ENCODE data around the gene CDCP2. TPM values are rescaled to one million over a fixed set of nuclear protein-coding genes. Genes with fewer than 3 reads are reported as not detected.

The CDCP2 gene
- total RNA-seq, 4 donors from 2014 or later: 0.45 TPM; not detected in 3

- Histone ChIP-seq H3K36me3 (no peaks in the 10 kb centered on the region), H3K27ac (no peak overlapping the region), H3K4me3 (replicated peaks in 1 of 3) (no peak overlapping the region), H3K27me3 (no peaks in the 10 kb centered on the region), H3K4me1 (no peaks in the 10 kb centered on the region), H3K9me3 (no peaks in the 10 kb centered on the region)
- WGBS, 2 donors: 83 to 88% methylated on average over 11 to 12 of the region's 15 CpGs
- no peak for DNase-seq
- no peak for TF ChIP-seq POLR2A (IDR thresholded peaks at IDR 0.05)
- TF ChIP-seq CTCF (IDR thresholded peaks at IDR 0.05): no peak
- intact Hi-C loops (cut with DNase I): no loop called here
Observed at GRCh38 chr1:54165146-54165545, 12.3 kb upstream of the CDCP2 start.

GRCh38 chr1:54163573-54163972 is 10.8 kb upstream of the CDCP2 start:
- intact Hi-C loops (cut with DNase I): no loop called here
- no peaks in the 10 kb centered on the region for H3K4me1 ChIP-seq
- no peaks in the 10 kb centered on the region for H3K27me3 ChIP-seq
- DNase-seq: no peak
- TF ChIP-seq CTCF (IDR thresholded peaks at IDR 0.05) (no peak), POLR2A (IDR thresholded peaks at IDR 0.05) (no peak)
- H3K9me3 ChIP-seq: no peaks in the 10 kb centered on the region
- WGBS, 2 donors: 78 to 84% methylated on average over 5 of the region's 5 CpGs
- no peak overlapping the region for H3K27ac ChIP-seq
- H3K4me3 ChIP-seq (replicated peaks in 1 of 3): no peak overlapping the region
- H3K36me3 ChIP-seq: no peaks in the 10 kb centered on the region

- DNase-seq: no peak
- 77 to 80% methylated on average over 1 to 3 of the region's 3 CpGs for WGBS, 2 donors
- no peak overlapping the region for H3K4me3 ChIP-seq (replicated peaks in 1 of 3)
- no peak for TF ChIP-seq CTCF (IDR thresholded peaks at IDR 0.05)
- TF ChIP-seq POLR2A (IDR thresholded peaks at IDR 0.05): no peak
- H3K36me3 ChIP-seq: no peaks in the 10 kb centered on the region
- H3K4me1 ChIP-seq: no peaks in the 10 kb centered on the region
- no peaks in the 10 kb centered on the region for H3K27me3 ChIP-seq
- H3K27ac ChIP-seq: no peak overlapping the region
- H3K9me3 ChIP-seq: no peaks in the 10 kb centered on the region
- intact Hi-C loops (cut with DNase I): no loop called here
Observed at GRCh38 chr1:54163051-54163450, 10.3 kb upstream of the CDCP2 start.

- no peak for DNase-seq
- intact Hi-C loops (cut with DNase I): no loop called here
- TF ChIP-seq POLR2A (IDR thresholded peaks at IDR 0.05): no peak
- no peak for TF ChIP-seq CTCF (IDR thresholded peaks at IDR 0.05)
- WGBS, 2 donors: 79 to 85% methylated on average over 6 of the region's 6 CpGs
- no peak overlapping the region for H3K4me3 ChIP-seq (replicated peaks in 1 of 3)
- no peaks in the 10 kb centered on the region for H3K36me3 ChIP-seq
- H3K4me1 ChIP-seq: no peaks in the 10 kb centered on the region
- no peaks in the 10 kb centered on the region for H3K27me3 ChIP-seq
- no peak overlapping the region for H3K27ac ChIP-seq
- H3K9me3 ChIP-seq: no peaks in the 10 kb centered on the region
Observed at GRCh38 chr1:54161495-54162168, 8.8 kb upstream of the CDCP2 start.

DNA sequence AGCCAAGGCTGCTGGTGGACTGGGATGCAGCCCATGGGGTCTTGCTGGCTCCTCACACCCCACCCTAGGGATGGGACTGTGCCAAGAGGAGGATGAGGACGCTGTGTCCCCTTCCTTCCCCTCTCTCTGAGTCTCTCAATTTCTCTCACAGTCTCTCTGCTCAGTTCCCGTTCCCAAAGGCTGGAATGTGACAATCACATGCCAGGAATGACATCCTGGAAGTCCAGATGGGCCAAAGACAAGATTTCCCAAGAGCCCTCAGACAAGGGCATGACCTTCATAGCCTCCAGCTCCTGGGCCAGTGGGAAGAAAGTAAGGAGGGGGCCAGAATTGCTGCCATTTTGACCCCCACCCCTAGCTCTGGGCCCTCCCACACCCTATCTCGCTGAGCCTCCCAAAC is 7.6 kb upstream of the CDCP2 start:
- no peak overlapping the region for H3K4me3 ChIP-seq (replicated peaks in 1 of 3)
- no peaks in the 10 kb centered on the region for H3K36me3 ChIP-seq
- H3K27me3 ChIP-seq: no peaks in the 10 kb centered on the region
- 63 to 76% methylated on average over 3 of the region's 3 CpGs for WGBS, 2 donors
- no peak for DNase-seq
- no peaks in the 10 kb centered on the region for H3K9me3 ChIP-seq
- intact Hi-C loops (cut with DNase I): no loop called here
- H3K27ac ChIP-seq: no peak overlapping the region
- no peaks in the 10 kb centered on the region for H3K4me1 ChIP-seq
- TF ChIP-seq CTCF (IDR thresholded peaks at IDR 0.05) (no peak), POLR2A (IDR thresholded peaks at IDR 0.05) (no peak)

Data from thyroid gland (tissue), 4 donors.